ENCODE results near the gene ADAMTS8. TPM values are rescaled to one million over a fixed set of nuclear protein-coding genes. Genes with fewer than 3 reads are reported as not detected.

Gene ADAMTS8
- total and polyA plus RNA-seq, 10 of the 15 experiments (the other 5 are each of a cell fraction or from before 2014, with no cell fraction given): not detected

DNA sequence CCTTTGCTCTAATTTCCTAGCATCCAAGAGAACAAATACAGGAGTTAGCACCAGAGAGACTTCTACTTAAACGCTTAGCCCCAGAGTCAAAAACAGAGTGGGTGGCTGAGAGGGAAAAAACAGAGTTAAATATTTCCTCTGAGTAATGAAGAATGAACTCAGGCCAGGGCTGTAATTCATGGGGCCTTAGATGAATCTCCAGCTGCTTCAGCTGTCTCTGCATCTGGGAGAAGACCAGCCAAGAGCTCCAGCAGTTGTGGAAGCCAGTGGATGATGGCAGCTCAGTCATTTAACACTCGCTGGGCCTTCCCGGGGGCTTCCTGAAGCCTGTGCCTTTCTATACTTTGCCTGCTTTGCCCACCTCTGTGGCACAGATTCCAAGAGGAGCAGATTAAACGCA lies 14.3 kb upstream of the ADAMTS8 start:
- no peak overlapping the region for H2AFZ ChIP-seq (ENCODE audit: control insufficient read depth, low read depth, low read length)
- RAD21 ChIA-PET (ENCODE audit: unreplicated experiment): interaction anchor here (1.2 kb wide), 1 partner anchor 10 kb away, joined by 3 read pairs; no protein-coding TSS in a partner anchor
- no TSS peak for BruUV-seq (replicated peaks)
- H3K4me1 ChIP-seq (ENCODE audit: control insufficient read depth, insufficient read depth, low read length): no peaks in the 10 kb centered on the region
- H3K79me2 ChIP-seq (ENCODE audit: control insufficient read depth, insufficient read depth, low read length): no peaks in the 10 kb centered on the region
- FAIRE-seq (no peak), ATAC-seq (no peak), DNase-seq (ENCODE audit: low read depth, low spot score) (no peak)
- no peaks in the 10 kb centered on the region for H3K9me3 ChIP-seq (replicated peaks; ENCODE audit: control insufficient read depth, insufficient read depth, low read length)
- no peaks in the 10 kb centered on the region for H3K36me3 ChIP-seq (ENCODE audit: control insufficient read depth in 2 of 2, insufficient read depth in 2 of 2, low read length in 1 of 2)
- no peaks in the 10 kb centered on the region; the same call in 1 of the 2 replicates for H4K20me1 ChIP-seq (ENCODE audit: control insufficient read depth, insufficient read depth)
- POLR2A ChIA-PET: no interaction called here
- no peak overlapping the region for H3K4me2 ChIP-seq (ENCODE audit: control insufficient read depth, insufficient read depth)
- SMC1A ChIA-PET (ENCODE audit: uncharacterized antibody, unreplicated experiment): interaction anchor here (0.7 to 1.8 kb wide), 3 partner anchors 211 to 420 kb away, joined by 3 to 8 read pairs (median 7); no protein-coding TSS in a partner anchor
- intact Hi-C loops (cut with micrococcal nuclease; ENCODE audit: unreplicated experiment): no loop called here
- in situ Hi-C loops (cut with MboI): no loop called here
- H3K27me3 ChIP-seq (replicated peaks in 1 of 2; ENCODE audit: control insufficient read depth in 2 of 2, insufficient read depth in 2 of 2, low read length in 1 of 2): peaks cover 0 to 2% of the 10 kb centered on the region in 2 experiments; a peak in 2 of 4 replicates
- H3K27ac ChIP-seq (ENCODE audit: control insufficient read depth, insufficient read depth): no peak overlapping the region
- WGBS (ENCODE audit: insufficient coverage, insufficient replicate concordance, low lambda C conversion rate, missing lambda C conversion rate): 50% methylated on average over 4 of the region's 4 CpGs
- H3K9ac ChIP-seq (ENCODE audit: control insufficient read depth, insufficient read depth, low read length): no peak overlapping the region
- CTCF ChIA-PET: interaction anchor here (0.6 to 3.1 kb wide), 7 partner anchors 8 to 452 kb away, joined by 3 to 21 read pairs (median 4); no protein-coding TSS in a partner anchor
- H3K4me3 ChIP-seq: no peak overlapping the region
- TF ChIP-seq FOS (IDR thresholded peaks at IDR 0.05; ENCODE audit: borderline replicate concordance, extremely low read depth, insufficient read length): no peak
- TF ChIP-seq, protein P1, sequence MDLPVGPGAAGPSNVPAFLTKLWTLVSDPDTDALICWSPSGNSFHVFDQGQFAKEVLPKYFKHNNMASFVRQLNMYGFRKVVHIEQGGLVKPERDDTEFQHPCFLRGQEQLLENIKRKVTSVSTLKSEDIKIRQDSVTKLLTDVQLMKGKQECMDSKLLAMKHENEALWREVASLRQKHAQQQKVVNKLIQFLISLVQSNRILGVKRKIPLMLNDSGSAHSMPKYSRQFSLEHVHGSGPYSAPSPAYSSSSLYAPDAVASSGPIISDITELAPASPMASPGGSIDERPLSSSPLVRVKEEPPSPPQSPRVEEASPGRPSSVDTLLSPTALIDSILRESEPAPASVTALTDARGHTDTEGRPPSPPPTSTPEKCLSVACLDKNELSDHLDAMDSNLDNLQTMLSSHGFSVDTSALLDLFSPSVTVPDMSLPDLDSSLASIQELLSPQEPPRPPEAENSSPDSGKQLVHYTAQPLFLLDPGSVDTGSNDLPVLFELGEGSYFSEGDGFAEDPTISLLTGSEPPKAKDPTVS (IDR thresholded peaks at IDR 0.05; ENCODE audit: low read depth, low read length): no peak
- TF ChIP-seq HDGF (IDR thresholded peaks at IDR 0.05): no peak
- TF ChIP-seq, protein P2, sequence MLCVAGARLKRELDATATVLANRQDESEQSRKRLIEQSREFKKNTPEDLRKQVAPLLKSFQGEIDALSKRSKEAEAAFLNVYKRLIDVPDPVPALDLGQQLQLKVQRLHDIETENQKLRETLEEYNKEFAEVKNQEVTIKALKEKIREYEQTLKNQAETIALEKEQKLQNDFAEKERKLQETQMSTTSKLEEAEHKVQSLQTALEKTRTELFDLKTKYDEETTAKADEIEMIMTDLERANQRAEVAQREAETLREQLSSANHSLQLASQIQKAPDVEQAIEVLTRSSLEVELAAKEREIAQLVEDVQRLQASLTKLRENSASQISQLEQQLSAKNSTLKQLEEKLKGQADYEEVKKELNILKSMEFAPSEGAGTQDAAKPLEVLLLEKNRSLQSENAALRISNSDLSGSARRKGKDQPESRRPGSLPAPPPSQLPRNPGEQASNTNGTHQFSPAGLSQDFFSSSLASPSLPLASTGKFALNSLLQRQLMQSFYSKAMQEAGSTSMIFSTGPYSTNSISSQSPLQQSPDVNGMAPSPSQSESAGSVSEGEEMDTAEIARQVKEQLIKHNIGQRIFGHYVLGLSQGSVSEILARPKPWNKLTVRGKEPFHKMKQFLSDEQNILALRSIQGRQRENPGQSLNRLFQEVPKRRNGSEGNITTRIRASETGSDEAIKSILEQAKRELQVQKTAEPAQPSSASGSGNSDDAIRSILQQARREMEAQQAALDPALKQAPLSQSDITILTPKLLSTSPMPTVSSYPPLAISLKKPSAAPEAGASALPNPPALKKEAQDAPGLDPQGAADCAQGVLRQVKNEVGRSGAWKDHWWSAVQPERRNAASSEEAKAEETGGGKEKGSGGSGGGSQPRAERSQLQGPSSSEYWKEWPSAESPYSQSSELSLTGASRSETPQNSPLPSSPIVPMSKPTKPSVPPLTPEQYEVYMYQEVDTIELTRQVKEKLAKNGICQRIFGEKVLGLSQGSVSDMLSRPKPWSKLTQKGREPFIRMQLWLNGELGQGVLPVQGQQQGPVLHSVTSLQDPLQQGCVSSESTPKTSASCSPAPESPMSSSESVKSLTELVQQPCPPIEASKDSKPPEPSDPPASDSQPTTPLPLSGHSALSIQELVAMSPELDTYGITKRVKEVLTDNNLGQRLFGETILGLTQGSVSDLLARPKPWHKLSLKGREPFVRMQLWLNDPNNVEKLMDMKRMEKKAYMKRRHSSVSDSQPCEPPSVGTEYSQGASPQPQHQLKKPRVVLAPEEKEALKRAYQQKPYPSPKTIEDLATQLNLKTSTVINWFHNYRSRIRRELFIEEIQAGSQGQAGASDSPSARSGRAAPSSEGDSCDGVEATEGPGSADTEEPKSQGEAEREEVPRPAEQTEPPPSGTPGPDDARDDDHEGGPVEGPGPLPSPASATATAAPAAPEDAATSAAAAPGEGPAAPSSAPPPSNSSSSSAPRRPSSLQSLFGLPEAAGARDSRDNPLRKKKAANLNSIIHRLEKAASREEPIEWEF (IDR thresholded peaks at IDR 0.05; ENCODE audit: insufficient replicate concordance, low read depth, low read length): no peak
- no peak for TF ChIP-seq ZNF622 (IDR thresholded peaks at IDR 0.05)
- TF ChIP-seq ZZZ3 (IDR thresholded peaks at IDR 0.05; ENCODE audit: control insufficient read depth, insufficient read length, low read depth): no peak
- TF ChIP-seq KAT2A (conservative IDR thresholded peaks at IDR 0.05; ENCODE audit: control insufficient read depth, low read depth, low read length): no peak
- no peak for TF ChIP-seq TARDBP (IDR thresholded peaks at IDR 0.05; ENCODE audit: borderline replicate concordance)
- no peak for TF ChIP-seq SIX5 (IDR thresholded peaks at IDR 0.05; ENCODE audit: low read depth, low read length, severe bottlenecking)
- TF ChIP-seq, protein P3, sequence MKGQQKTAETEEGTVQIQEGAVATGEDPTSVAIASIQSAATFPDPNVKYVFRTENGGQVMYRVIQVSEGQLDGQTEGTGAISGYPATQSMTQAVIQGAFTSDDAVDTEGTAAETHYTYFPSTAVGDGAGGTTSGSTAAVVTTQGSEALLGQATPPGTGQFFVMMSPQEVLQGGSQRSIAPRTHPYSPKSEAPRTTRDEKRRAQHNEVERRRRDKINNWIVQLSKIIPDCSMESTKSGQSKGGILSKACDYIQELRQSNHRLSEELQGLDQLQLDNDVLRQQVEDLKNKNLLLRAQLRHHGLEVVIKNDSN (IDR thresholded peaks at IDR 0.05; ENCODE audit: borderline replicate concordance, extremely low read length, insufficient read depth, low read depth, low read length): no peak
- TF ChIP-seq KDM1A (IDR thresholded peaks at IDR 0.05; ENCODE audit: borderline replicate concordance): no peak
- no peak for TF ChIP-seq ZBED1 (IDR thresholded peaks at IDR 0.05; ENCODE audit: borderline replicate concordance)
- no peak for TF ChIP-seq DPF2 (IDR thresholded peaks at IDR 0.05)
- TF ChIP-seq, protein P4, sequence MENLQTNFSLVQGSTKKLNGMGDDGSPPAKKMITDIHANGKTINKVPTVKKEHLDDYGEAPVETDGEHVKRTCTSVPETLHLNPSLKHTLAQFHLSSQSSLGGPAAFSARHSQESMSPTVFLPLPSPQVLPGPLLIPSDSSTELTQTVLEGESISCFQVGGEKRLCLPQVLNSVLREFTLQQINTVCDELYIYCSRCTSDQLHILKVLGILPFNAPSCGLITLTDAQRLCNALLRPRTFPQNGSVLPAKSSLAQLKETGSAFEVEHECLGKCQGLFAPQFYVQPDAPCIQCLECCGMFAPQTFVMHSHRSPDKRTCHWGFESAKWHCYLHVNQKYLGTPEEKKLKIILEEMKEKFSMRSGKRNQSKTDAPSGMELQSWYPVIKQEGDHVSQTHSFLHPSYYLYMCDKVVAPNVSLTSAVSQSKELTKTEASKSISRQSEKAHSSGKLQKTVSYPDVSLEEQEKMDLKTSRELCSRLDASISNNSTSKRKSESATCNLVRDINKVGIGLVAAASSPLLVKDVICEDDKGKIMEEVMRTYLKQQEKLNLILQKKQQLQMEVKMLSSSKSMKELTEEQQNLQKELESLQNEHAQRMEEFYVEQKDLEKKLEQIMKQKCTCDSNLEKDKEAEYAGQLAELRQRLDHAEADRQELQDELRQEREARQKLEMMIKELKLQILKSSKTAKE (IDR thresholded peaks at IDR 0.05; ENCODE audit: low read depth, poor library complexity, severe bottlenecking): no peak
